HG03039 (cell line): ENCODE data around the gene TAS1R2.
"Not testable (repeated sequence)": the region's sequence is repeated elsewhere in the genome, so short reads cannot be mapped to it uniquely, and the experiment has no call there.

Experiments used
- ATAC-seq: cut with Tn5 transposase; IDR thresholded peaks from one replicate; pipeline ENCODE4 v1.9.1; 2021; ENCODE audit warnings: mild to moderate bottlenecking, moderate library complexity; ENCODE audit not compliant: unreplicated experiment

The TAS1R2 gene

DNA sequence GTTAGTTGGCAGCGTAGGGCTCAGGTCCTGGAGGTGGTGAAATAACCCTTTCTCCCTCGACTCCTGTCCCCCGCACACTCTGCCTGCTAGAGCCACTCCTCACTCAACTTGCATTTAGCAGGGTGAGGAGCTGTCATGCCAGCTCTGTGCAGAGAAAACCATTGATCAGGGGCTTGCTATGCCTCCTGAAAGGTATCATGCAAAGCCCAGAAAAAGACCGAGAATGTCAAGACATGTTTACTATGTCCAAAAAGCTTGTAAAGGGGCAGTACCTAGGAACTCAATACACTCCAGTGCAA is 24.9 kb upstream of the TAS1R2 start:
- no peak for ATAC-seq

DNA sequence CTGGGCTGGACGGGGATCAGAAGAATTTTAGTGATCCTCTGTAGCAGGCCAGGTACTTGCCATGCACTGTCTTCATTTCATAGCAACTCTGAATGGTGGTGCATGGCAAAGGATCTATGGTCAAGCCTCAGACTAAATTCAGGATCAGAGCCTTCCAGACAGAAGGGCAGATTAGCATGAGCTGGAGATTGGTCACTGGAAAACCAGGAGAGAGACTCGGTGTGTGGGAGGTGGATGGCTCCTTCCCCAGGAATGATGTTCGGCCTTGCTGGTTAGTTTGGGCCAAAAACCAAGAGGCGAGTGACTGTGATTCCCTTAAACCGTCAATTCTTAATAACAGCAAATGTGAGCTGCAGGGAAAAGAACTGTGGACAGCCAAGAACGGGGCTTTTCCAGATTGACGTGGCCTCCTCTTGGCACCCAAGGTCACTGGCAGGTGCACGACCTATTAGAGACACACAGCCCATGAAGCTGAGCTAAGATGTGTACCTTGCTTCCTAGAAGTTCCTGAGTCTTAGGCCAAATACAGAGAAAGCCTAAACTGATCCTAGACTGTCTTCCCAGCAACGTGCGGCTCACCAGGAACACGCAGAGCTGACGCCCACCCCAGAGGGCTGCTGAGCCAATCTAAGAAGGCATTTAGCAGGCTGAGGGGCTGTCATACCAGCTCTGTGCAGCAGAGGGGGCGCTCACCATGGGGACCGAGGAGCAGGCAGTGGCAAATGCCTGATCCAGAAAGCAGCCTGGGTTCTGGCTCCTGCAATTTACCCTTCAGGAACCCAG is 24.4 kb upstream of the TAS1R2 start:
- no peak for ATAC-seq

DNA sequence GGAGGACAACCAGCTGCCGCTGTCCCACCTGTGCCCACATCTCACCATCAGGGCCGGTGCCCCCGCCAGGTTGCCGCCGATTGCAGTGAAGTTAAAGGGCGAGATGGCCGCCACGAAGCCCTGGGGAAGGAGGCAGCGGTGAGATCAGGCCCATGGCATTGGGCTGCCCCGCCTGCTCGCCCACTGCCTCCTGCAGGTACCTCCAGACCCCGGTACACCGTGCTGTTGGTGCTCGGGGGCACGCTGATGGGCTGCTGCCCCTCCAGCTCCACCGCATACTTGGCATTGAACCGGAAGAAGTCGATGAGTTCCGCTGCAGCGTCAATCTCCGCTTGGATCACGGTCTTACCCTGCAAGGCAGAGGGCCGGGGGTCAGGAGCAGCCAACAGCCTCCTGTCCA is 23.6 kb upstream of the TAS1R2 start:
- no peak for ATAC-seq

DNA sequence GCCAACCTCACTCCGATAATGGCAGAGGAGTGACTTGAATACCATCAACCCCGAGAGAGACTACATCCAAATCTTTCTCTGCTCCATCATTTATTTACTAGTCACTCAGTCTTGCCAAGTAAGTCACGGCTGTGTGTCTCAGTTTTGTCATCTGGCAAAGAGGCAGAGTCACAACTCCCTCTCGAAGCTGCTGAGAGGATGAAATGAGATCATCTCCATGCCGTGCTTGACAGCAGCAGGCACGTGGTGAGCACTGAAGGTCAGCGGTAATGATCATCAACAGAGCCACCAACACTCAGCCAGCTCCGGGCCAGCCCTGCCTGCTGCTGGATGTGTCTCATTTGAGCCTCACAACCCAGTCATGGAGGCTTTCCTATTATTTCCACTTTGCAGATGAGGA is 23.0 kb upstream of the TAS1R2 start:
- ATAC-seq, result no peak

DNA sequence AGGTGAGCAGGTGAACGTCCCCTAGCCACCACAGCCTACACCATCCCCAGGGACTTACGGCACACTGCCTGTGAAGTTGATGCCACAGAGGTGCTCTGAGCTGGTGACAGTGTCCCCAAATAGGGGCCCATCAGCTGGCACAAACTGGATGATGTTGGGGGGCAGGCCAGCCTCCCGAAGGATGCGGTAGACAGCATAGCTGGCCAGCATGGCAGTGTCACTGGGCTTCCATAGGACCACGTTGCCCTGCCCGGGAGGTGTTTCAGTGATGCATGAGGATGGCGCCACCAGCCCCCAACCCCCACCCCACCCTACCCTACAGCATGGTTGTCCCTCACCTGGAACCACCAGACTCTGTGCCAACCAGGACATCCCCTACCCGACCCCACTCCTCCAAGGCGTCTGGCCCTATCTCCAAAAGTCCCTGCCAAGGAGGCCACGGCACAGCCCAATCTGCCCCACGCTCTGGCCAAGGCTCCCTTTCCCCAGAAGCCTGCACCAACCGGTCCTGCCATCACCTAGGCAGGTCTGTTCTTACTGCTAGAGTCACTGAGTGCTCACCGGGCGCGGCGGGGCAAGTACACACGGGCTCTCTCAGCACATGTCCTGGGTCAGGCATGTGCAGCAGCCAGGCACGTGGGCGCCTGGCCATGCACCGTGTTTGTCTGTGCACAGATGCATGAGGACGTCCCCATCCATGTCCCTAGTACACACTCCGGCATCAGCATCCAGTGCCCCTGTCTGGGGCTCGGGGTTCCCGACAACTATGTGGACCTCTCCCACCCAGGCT is 22.4 kb upstream of the TAS1R2 start:
- ATAC-seq, result no peak

DNA sequence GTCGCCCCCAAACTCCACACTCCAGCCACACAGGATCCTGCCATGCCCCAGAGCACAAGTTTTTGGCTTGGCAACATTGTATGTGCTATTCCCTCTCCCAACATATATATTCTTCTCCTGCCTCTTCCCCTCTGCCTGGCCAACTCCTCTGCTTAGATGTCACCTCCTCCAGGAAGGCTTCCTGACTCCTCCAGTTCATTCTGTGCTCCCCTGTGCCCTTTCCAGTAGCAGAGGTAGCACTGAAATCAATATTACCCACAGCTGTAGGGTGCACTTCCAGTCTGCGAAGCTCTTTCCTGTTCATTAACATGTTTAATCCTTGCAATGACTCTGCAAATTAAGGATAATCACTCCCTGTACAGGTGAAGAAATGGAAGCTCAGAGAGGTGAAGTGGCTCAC is 21.7 kb upstream of the TAS1R2 start:
- no peak for ATAC-seq

DNA sequence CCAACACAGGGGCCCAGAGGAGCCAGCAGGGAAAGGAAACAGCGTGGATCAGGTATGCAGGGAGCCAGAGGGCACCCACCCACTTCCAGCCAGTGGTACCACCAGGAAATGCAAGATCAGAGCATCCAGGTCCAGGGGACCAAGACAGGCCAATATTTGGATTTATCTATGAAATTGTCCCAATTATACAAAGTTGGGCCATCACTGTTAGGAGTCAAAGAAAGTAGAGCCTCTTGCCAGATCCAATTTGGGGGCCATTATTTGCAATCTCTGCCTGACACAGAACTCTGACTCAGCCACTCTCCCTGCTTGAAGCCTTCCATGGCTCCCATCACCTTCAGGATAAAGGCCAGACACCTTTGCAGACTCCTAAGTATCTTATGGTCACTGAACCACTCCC is 21.1 kb upstream of the TAS1R2 start:
- ATAC-seq, result no peak

DNA sequence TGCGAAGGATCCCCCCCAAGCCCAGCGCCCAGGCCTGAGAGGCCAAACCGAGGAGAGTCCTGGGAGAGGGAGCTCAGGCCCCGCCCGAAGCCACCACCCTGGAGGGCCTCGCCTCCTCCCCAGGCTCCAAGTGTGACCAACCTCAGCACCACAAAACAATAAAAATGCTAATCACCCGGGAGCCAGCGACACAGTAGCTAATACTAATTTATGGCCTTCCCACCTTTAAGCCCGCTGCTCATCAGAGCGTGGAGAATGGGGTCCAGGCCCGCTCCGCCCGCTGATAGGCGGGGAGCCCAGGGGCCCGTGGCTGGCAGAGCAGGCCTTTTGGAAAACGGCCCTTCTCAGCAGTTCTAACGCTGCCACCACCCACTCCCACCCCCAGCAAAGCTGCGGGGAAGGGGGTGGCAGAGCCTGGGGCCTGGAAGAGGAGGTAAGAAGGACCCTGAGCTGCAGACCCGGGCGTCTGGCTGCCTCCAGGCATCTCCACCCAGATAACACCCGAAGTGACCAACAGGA is 20.4 kb upstream of the TAS1R2 start:
- no peak for ATAC-seq

DNA sequence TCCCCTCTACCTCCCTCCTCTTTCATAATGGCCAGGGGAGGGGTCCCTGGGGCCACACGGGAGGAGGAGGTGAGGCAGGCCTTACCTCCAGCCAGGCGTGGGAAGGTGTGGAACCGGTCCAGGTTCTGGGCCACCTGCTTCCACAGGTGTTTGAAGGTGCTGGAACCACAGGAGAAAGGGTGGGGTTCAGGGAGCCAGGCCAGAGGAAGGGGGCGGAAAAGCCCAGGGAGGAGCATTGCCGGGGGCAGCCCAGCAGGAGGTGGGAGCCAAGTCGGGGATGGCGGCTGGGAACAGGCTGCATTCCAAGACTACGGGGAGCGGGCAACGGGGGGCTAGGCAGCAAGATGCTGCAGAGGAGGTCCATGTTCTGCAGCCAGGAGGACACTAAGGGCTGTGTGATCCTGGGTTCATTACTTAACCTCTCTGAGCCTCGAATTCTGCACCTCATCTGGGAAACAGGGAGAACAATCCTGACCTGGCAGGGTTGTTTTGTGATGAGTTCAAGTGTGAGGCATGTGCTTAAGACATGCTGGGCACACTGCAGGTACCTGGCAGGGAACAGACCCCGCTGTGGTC is 19.8 kb upstream of the TAS1R2 start:
- ATAC-seq, result no peak

DNA sequence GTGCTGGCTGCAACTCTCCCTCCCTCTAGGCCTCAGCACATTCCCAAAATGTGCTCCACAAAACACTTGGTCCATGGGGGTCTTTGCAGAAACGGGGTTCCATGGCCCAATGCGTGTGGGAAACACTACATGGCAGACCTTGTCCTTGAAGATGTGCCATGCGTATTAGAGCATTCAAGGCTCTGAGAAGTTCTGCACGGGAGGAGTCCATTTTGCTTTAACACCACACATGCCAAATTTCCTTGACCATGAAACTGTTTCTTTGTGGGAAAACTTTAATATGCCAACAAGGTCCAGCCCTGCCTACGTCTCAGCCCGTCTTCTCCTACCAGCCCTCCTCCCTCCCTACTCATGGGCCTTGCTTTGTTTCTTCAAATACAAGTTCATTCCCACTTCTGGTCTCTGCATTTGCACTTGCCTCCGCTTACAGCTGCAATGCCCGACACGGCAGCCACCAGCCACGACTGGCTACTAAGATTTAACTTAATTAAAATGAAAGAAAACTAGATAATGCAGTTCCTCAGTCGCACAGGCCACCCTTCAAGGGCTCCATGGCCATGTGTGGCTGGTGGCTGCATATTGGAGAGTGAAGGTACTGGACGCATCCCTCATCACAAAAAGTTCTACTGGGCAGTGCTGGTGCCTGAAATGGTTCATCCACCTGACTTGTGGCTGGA is 19.2 kb upstream of the TAS1R2 start:
- no peak for ATAC-seq

DNA sequence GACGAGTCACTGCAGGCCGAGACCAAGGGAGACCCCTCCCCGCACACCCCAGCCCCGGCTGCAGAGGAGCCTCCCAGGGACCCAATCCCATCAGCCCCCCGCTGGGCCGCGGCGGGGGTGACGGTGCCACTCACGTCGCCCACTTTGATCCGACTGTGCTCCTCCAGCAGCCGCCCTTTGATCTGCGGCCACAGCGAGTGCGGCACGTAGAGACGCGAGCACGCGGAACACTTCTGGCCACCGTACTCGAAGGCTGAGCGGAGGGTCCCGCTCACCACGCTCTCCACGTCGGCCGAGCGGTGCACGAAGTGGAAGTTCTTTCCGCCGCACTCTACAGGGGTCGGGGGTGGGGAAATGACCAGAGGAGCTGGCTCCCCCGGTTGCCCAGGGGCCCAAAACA is 17.8 kb upstream of the TAS1R2 start:
- ATAC-seq, result no peak

DNA sequence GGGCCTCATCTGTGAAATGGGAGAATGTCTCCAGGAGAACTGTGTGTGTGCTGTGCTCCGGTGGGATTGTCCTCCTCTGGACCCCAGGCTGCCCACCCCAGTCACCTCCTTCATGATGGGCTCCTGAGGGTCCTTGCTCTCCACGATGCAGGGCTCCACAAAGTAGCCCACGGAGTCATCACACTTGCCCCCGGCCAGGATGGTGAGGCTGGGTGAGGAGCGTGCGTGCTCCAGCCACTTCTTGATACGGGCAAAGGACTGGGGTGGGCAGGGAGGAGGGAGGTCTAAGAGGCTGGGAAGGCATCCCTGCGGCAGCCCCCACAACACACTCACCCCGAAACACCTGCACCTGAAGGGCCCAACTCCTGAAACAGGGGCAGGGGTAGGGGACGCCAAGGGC is 16.8 kb upstream of the TAS1R2 start:
- ATAC-seq, result no peak

DNA sequence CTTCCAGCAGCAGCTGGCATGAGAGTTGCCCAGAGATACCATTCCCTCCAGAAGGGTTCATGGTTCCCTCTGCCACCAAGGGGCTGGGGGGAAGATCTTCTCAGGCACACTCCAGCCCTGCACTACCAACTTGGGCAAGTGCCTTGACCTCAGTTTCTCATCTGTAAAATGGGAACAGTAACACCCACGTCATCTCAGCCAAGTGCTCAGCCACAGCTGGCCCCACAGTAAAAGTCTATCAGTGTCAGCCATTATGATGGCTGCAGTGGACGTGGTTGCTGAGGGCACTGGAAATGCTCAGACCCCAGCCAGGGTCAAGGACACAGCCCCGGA is 16.3 kb upstream of the TAS1R2 start:
- no peak for ATAC-seq

DNA sequence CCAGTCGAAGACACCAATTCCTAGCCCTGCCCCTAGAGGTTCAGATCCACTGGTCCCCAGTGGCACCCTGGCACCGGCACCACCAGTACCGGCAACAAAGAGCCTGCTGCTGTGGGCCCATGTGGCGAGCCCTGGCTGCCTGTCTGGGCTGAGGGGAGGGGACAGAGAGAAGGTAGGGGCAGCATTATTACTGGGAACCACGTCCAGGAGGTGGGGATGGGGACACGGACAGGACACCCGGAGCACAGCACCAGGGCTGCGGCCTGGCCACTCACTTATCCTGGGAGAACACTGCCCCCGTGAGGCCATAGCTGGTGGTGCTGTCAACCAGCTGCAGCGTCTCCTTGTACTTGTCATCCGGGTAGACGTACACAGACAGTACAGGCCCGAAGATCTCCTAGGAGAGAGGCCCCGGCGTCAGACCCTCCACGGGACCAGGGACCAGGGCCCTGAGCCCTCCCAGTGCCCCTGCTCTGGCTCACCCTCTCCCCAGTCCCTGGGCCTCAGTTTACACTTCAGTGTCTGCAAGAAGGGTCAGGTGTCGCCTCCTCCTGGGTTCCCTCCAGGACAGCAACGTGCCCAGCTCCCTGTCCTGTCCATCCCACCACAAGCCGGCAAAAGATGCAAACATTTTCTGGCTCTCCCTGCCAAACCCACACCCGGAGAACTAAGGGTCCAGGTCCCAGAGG is 15.8 kb upstream of the TAS1R2 start:
- ATAC-seq, result no peak

DNA sequence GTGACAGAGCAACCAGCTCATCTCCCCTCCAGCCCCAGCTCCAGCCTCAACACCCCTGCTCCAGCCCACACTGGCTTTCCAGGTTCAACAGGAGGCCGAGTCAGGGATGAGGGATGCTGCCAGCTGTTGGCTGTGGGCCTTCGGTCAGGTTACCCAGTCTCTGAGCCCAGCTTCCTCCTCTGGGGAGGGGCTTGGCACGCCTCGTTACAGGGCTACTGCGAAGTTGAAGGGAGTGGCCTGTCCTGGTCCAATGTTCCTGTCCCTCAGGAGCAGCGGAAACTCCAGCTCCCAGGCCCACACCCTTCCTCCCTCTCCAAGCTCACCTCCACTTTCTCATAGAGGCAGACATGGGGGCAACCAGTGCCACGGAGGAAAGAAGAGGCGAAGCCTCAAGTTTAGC is 15.1 kb upstream of the TAS1R2 start:
- ATAC-seq, result no peak

DNA sequence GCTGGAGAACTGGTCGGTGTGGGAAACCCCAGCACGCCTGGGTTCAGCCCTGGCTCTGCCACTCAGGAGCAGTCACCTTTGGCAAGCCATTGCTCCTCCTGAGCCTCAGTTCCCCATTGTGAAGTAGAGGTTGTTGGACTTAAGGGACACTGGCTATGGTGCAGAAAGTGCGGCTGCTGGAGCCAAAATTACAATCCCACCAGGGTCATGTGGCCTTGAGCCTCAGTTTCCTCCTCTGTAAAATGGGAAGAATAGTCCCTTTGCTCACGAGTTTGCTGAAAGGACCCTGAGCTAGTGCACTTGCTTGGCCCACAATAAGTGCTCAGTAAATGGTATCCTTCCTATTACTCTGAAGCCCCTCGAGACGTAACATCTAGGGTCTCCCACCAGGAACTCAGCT is 14.6 kb upstream of the TAS1R2 start:
- no peak for ATAC-seq

DNA sequence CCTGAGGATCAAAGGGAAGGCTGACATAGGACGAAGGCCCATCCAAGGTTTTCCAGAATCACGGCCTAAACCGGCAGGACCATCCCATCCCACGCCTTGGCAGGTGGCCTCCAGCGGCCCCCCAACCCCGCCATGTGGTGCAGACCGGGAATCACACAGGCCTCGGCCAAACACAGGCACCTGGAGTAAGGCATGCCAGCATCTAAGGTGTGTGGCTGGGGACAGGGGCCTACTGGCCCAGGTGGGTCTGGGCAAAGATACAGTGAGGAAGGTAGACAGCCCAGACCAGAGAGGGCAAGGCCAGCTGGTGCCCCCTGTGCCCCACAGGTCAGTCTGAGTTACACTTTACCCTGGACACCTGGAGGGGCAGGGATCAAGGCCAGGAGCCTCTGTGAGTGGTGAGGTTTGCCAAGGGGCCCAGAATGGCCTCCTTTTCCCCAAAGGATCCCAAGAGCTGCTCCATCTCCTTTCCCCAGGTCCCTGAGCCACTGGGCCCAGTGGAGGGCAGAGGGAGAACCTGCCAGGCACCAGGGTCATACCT is 12.7 kb upstream of the TAS1R2 start:
- ATAC-seq, result no peak

DNA sequence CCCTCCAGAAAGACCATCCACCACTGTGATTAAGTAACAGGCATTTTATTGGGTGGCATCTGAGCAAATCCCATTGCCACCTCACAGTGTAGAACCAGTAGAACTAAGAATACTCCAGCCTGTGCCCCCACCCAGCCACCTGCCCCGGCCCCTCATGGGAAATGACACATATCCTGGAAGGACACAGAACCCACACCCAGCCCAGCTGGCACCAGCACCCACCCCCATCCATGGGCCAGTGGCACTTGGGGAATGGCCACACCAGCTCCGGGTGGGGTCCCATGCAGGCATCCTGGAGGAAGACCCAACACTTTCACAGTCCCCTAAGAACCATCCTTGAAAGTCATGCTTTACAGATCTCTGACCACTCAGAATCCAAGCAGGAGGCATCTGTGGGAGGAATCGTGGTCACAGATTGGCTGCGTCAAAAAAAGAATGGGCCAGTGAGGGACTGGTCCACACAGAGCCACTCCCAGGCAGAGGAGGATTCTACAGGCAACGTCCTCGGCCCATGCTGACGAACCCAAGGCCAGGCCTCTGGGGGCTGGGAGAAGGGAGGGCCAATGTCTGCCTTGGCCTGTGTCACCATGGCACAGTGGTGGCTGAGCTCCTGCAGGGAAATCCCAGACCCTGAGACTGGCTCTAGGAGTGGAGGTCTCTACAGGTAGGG is 12.1 kb upstream of the TAS1R2 start:
- ATAC-seq, result no peak

DNA sequence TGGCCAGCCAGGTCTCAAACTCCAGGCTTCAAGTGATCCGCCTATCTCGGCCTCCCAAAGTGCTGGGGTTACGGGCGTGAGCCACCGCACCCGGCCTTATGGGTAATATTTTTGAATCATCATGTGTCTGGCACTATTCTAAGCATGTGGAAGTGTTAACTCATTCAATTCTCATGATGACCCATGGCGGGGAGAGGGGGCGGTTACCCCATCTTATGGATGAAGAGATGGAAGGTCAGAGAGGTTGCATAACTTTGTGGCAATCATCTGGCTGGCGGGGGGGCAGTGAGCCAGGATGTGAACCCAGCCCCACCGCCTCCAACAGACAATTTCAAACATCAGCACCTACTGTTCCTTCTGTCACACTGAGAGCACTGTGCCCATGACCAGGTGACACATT is 11.5 kb upstream of the TAS1R2 start:
- no peak for ATAC-seq

DNA sequence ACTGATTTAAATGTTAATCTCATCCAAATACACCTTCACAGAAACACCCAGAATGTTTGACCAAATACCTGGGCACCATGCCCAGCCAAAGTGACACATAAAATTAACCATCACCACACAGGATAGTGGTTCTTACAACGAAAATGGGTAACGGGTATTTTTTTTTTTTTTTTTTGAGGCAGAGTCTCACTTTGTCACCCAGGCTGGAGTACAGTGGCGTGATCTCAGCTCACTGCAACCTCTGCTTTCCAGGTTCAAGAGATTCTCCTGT is 11.1 kb upstream of the TAS1R2 start:
- ATAC-seq, result not testable (repeated sequence)
